Thyroid gland (tissue), 4 donors: ENCODE measurements around the gene CLSTN1. TPM values are rescaled to one million over a fixed set of nuclear protein-coding genes. Genes with fewer than 3 reads are reported as not detected.
A peak's percentile ranks its signal among the peaks of the same experiment; 100 is the strongest.
"Not testable (repeated sequence)": the region's sequence is repeated elsewhere in the genome, so short reads cannot be mapped to it uniquely, and the experiment has no call there.

Experiments used
- DNase-seq, 2 donors: peaks; one replicate each; pipeline ENCODE4 v3.0.0-alpha.2; 2019
- H3K27ac ChIP-seq, 3 donors: fragments of 200-600 bp; sonication (generic); 1 replicate in 2 of 3; 2 replicates in 1 of 3; pipeline ENCODE4 v1.5.1; 2016 to 2019; ENCODE audit warnings: mild to moderate bottlenecking in 1 of 3, moderate library complexity in 1 of 3
- H3K27me3 ChIP-seq: fragments of 200-600 bp; sonication (generic); one replicate; pipeline ENCODE4 v1.5.1; 2019
- H3K36me3 ChIP-seq, 2 donors: fragments of 200-600 bp; sonication (generic); one replicate each; pipeline ENCODE4 v1.5.1; 2016 to 2019
- H3K4me1 ChIP-seq, 2 donors: fragments of 200-600 bp; sonication (generic); one replicate each; pipeline ENCODE4 v1.5.1; 2017 to 2019
- H3K4me3 ChIP-seq, 3 donors: fragments of 200-600 bp; sonication (generic); replicated peaks in 1 of 3; 1 replicate in 2 of 3; 2 replicates in 1 of 3; pipeline ENCODE4 v1.5.1; 2016; ENCODE audit warnings: mild to moderate bottlenecking in 1 of 3
- H3K9me3 ChIP-seq: fragments of 200-600 bp; sonication (generic); one replicate; pipeline ENCODE4 v1.5.1; 2017
- CTCF ChIP-seq, 6 experiments: fragments of 200-600 bp in 3 of 6; fragments of 450-650 bp in 3 of 6; sonication (generic) in 3 of 6; IDR thresholded peaks; one replicate each; pipeline ENCODE4 v1.5.1; 2016 to 2019; ENCODE audit warnings: antibody characterized with exemption in 6 of 6, mild to moderate bottlenecking in 2 of 6, inconsistent platforms in 1 of 6, moderate library complexity in 1 of 6
- POLR2A ChIP-seq, 2 donors: fragments of 450-650 bp; IDR thresholded peaks; one replicate each; pipeline ENCODE4 v1.6.1; 2017; ENCODE audit warnings: antibody characterized with exemption in 2 of 2, mild to moderate bottlenecking in 2 of 2, moderate library complexity in 1 of 2
- WGBS, 2 donors: methylation state at CpG; one replicate each; pipeline ENCODE4 v1.1.5; 2017; 5-methylcytosine and 5-hydroxymethylcytosine counted together
- intact Hi-C: fragments of 100-400 bp; cut with DNase I; formaldehyde crosslinking; loops from one replicate; pipeline ENCODE4 v1.15.1; 2023
- total RNA-seq, 4 donors: library from RNA; depleted of rRNA; stranded (reverse); fragments of >200 nt; gene quantifications; one replicate each; pipeline ENCODE4 v1.2.3, GENCODE V29; 2016

The CLSTN1 gene
- total RNA-seq, 4 donors from 2014 or later: 59.5 to 85.0 (median 81.5) TPM

- no peak for TF ChIP-seq CTCF (IDR thresholded peaks at IDR 0.05)
- no peak for TF ChIP-seq POLR2A (IDR thresholded peaks at IDR 0.05)
- H3K9me3 ChIP-seq: no peaks in the 10 kb centered on the region
- no peaks in the 10 kb centered on the region for H3K36me3 ChIP-seq
- DNase-seq: no peak
- H3K27me3 ChIP-seq: no peaks in the 10 kb centered on the region
- WGBS, 2 donors: 88% methylated on average over 10 of the region's 10 CpGs
- intact Hi-C loops: no loop called here
- H3K4me1 ChIP-seq: peaks cover 15% of the 10 kb centered on the region in 2 donors
- H3K4me3 ChIP-seq: no peak overlapping the region
- no peak overlapping the region for H3K27ac ChIP-seq
These were observed 65.1 kb downstream of the CLSTN1 start for GRCh38 chr1:9758559-9759121.

GRCh38 chr1:9755441-9755995 lies 68.2 kb downstream of the CLSTN1 start:
- H3K27ac ChIP-seq: peak overlapping the region in 2 of 3 donors; percentile 18 to 58
- no peaks in the 10 kb centered on the region for H3K9me3 ChIP-seq
- peaks cover 24 to 26% of the 10 kb centered on the region in 2 donors for H3K4me1 ChIP-seq
- intact Hi-C loops: no loop called here
- TF ChIP-seq POLR2A (IDR thresholded peaks at IDR 0.05) (no peak), CTCF (IDR thresholded peaks at IDR 0.05) (no peak)
- WGBS, 2 donors: 23 to 30% methylated on average over 10 of the region's 10 CpGs
- peak; percentile 32 to 48 for DNase-seq
- no peaks in the 10 kb centered on the region for H3K27me3 ChIP-seq
- H3K4me3 ChIP-seq: no peak overlapping the region
- no peaks in the 10 kb centered on the region for H3K36me3 ChIP-seq

DNA sequence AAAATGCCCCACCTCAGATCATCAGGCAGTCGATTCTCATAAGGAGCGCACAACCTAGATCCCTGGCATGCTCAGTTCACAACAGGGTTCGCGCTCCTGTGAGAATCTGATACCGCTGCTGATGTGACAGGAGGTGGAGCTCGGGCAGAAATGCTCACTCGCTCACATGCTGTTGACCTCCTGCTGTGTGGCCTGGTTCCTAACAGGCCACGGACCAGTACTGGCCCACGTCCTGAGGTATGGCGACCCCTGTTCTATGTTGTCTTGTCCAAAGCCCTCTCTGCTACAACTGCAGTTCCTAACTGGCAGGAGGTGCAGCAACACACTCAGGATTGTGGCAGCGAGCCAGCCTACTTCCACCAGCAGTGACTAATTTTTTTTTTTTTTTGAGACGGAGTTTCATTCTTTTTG lies 70.6 kb downstream of the CLSTN1 start:
- H3K27ac ChIP-seq: no peak overlapping the region
- DNase-seq: peak; percentile 87 to 89
- intact Hi-C loops: no loop called here
- WGBS, 2 donors: 72 to 76% methylated on average over 12 of the region's 12 CpGs
- TF ChIP-seq CTCF (IDR thresholded peaks at IDR 0.05): no peak
- no peak for TF ChIP-seq POLR2A (IDR thresholded peaks at IDR 0.05)
- no peak overlapping the region for H3K4me3 ChIP-seq
- H3K9me3 ChIP-seq: no peaks in the 10 kb centered on the region
- peaks cover 24 to 26% of the 10 kb centered on the region in 2 donors for H3K4me1 ChIP-seq
- no peaks in the 10 kb centered on the region for H3K27me3 ChIP-seq
- H3K36me3 ChIP-seq: peaks cover 9% of the 10 kb centered on the region in 2 donors

GRCh38 chr1:9751971-9752370 lies 71.8 kb downstream of the CLSTN1 start:
- Histone ChIP-seq H3K27me3 (no peaks in the 10 kb centered on the region), H3K9me3 (no peaks in the 10 kb centered on the region), H3K4me3 (no peak overlapping the region), H3K27ac (peak overlapping the region in 1 of 3 donors; percentile 36), H3K4me1 (peaks cover 24 to 26% of the 10 kb centered on the region in 2 donors), H3K36me3 (peaks cover 9% of the 10 kb centered on the region in 2 donors)
- no peak for DNase-seq
- WGBS, 2 donors: 65 to 71% methylated on average over 3 of the region's 3 CpGs
- TF ChIP-seq POLR2A (IDR thresholded peaks at IDR 0.05) (no peak), CTCF (IDR thresholded peaks at IDR 0.05) (no peak)
- intact Hi-C loops: no loop called here

- H3K4me1 ChIP-seq: peaks cover 9 to 11% of the 10 kb centered on the region in 2 donors
- no peak overlapping the region for H3K27ac ChIP-seq
- intact Hi-C loops: no loop called here
- no peaks in the 10 kb centered on the region for H3K27me3 ChIP-seq
- no peaks in the 10 kb centered on the region for H3K9me3 ChIP-seq
- 96 to 98% methylated on average over 14 of the region's 14 CpGs for WGBS, 2 donors
- TF ChIP-seq POLR2A (IDR thresholded peaks at IDR 0.05): no peak
- TF ChIP-seq CTCF (IDR thresholded peaks at IDR 0.05): no peak
- H3K36me3 ChIP-seq: peaks cover 14 to 15% of the 10 kb centered on the region in 2 donors
- no peak overlapping the region for H3K4me3 ChIP-seq
- no peak for DNase-seq
These were observed 74.4 kb downstream of the CLSTN1 start for GRCh38 chr1:9749361-9749760.

- H3K4me3 ChIP-seq, DNase-seq, intact Hi-C loops, H3K27me3 ChIP-seq, H3K27ac ChIP-seq, H3K9me3 ChIP-seq: not testable (repeated sequence)
- Histone ChIP-seq H3K36me3 (peaks cover 24 to 25% of the 10 kb centered on the region in 2 donors), H3K4me1 (peaks cover 9 to 11% of the 10 kb centered on the region in 2 donors)
- WGBS, 2 donors: 88 to 92% methylated on average over 9 of the region's 9 CpGs
These were observed 75.4 kb downstream of the CLSTN1 start for GRCh38 chr1:9748391-9748790.
